GM19438 (cell line): Measurements from ENCODE around the gene DDR2.
"Not testable (repeated sequence)": the region's sequence is repeated elsewhere in the genome, so short reads cannot be mapped to it uniquely, and the experiment has no call there.

Source experiments
- ATAC-seq: cut with Tn5 transposase; IDR thresholded peaks from one replicate; pipeline ENCODE4 v1.9.1; 2021; ENCODE audit warnings: low read depth; ENCODE audit not compliant: unreplicated experiment

DDR2 gene

DNA sequence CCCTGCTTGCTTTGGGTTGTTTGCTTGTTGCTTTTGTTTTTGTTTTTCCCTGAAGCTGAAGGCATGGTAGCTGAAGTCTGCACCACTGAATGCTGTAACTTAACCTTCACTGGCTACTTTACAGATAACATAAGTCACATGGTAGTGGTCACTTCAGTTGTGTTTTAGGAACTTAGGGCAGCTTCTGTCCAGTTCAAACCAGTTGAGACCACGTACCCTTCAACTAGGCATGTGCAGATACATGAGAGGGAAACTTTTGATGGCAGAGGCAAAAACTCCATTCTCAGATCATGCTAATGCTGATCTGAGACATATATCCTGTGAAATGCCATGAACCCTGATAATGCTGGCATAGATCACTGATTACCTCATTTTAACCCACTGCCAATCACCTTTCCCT lies 186.4 kb downstream of the DDR2 start:
- not testable (repeated sequence) for ATAC-seq

- ATAC-seq: no peak
Measured at GRCh38 chr1:162822391-162823200, 190.3 kb downstream of the DDR2 start.

DNA sequence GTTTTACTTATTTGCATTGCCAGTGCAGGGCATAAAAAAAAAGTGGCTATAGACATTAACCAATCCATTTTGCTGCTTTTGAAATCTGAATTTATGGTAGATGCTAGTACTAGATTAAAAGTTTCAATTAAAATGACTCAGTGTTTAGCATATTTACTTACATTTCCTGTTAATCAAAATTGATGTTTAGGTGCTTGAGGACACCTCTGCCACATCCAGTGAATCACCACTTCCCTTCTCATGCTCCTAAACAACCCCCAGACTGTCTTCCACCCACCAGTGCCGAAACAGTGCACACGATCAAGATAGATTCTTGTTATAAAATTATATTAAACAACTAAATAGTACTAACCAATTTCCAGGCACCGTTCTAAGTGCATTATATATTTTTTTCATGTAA lies 191.0 kb downstream of the DDR2 start:
- ATAC-seq: no peak

GRCh38 chr1:162823771-162824525 lies 191.7 kb downstream of the DDR2 start:
- ATAC-seq: no peak

GRCh38 chr1:162829268-162829667 lies 197.0 kb downstream of the DDR2 start:
- no peak for ATAC-seq

DNA sequence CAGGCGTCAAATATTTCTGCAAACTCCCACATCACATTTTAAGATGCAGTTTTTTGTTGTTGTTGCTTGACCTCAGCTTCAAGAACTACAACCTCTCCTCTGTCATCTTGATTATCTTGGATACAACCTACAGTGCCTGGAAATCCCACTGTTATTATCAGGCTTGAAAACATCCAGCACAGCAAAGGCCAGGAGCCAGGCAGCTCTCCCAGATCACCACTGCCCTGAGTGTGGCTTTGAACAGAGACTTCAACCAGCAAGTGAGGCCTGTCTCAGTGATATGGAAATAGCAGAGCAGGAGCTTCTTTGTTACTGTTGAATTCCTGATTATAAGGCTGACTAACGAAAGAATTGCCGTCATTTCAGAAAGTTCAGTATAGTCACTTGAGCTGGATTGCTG lies 200.2 kb downstream of the DDR2 start:
- no peak for ATAC-seq

- peak; percentile 92 for ATAC-seq
Measured at GRCh38 chr1:162835157-162835899, 203.1 kb downstream of the DDR2 start.
